HFFc6 (cell line): ENCODE measurements around the gene MCRS1. TPM values are rescaled to one million over a fixed set of nuclear protein-coding genes. Genes with fewer than 3 reads are reported as not detected.

ENCODE experiments used
- DNase-seq: peaks from one replicate; pipeline ENCODE4 v3.0.0-alpha.2; 2018
- H3K27ac Mint-ChIP-seq: 2 replicates; pipeline ENCODE4 v1.8.0; 2020; ENCODE audit warnings: mild to moderate bottlenecking, mixed read lengths
- H3K27me3 Mint-ChIP-seq: 2 replicates; pipeline ENCODE4 v1.8.0; 2021; ENCODE audit warnings: mild to moderate bottlenecking, moderate library complexity, mixed read lengths; ENCODE audit not compliant: insufficient read depth
- H3K36me3 Mint-ChIP-seq: 2 replicates; pipeline ENCODE4 v1.8.0; 2021; ENCODE audit warnings: low read depth, mixed read lengths
- H3K4me1 Mint-ChIP-seq: 2 replicates; pipeline ENCODE4 v1.8.0; 2020; ENCODE audit warnings: low read depth, mixed read lengths
- H3K4me3 Mint-ChIP-seq: 2 replicates; pipeline ENCODE4 v1.8.0; 2020; ENCODE audit warnings: mild to moderate bottlenecking, moderate library complexity, mixed read lengths
- H3K9me3 Mint-ChIP-seq: 2 replicates; pipeline ENCODE4 v1.8.0; 2020; ENCODE audit warnings: mild to moderate bottlenecking, mixed read lengths
- total RNA-seq, 6 experiments: library from RNA; stranded (reverse); fragmentation: NEBNext Ultra II Directional; extraction: Animal tissue kit (Norgen Biotek cat#: 25700); gene quantifications; 2 replicates in 1 of 6; 3 replicates in 5 of 6; pipeline ENCODE4 v1.2.3, GENCODE V29; 2021
- TF ChIP-seq, protein P1 (sequence below): fragments of 200-600 bp; sonication (generic); IDR thresholded peaks from 2 replicates; pipeline ENCODE4 v1.5.0; 2021; ENCODE audit warnings: antibody characterized with exemption, mild to moderate bottlenecking

MCRS1 gene
- total RNA-seq, 6 experiments from 2014 or later, result 46.2 to 59.8 (median 55.4) TPM

DNA sequence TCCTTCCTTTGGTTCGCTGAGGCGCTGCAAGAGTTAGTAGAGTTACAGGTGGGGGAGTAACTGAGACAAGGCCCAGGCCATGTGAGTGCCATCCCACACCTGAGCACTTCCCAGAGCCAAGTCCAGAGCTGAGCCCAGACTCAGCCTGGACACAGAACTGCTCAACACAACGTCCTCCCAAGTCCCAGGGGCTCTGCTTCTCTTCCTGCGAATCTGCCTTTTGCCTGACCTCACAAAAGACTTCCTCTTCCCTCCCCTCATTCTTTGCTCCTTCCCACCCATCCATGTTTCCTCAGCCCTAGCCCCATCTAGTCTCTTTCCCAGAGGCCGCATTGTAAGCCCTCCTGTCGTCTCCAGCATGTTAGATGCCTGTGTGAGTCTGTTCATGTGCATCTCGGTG, 16.6 kb upstream of the MCRS1 start:
- peaks cover 14% of the 10 kb centered on the region for H3K4me1 Mint-ChIP-seq
- TF ChIP-seq, protein P1, sequence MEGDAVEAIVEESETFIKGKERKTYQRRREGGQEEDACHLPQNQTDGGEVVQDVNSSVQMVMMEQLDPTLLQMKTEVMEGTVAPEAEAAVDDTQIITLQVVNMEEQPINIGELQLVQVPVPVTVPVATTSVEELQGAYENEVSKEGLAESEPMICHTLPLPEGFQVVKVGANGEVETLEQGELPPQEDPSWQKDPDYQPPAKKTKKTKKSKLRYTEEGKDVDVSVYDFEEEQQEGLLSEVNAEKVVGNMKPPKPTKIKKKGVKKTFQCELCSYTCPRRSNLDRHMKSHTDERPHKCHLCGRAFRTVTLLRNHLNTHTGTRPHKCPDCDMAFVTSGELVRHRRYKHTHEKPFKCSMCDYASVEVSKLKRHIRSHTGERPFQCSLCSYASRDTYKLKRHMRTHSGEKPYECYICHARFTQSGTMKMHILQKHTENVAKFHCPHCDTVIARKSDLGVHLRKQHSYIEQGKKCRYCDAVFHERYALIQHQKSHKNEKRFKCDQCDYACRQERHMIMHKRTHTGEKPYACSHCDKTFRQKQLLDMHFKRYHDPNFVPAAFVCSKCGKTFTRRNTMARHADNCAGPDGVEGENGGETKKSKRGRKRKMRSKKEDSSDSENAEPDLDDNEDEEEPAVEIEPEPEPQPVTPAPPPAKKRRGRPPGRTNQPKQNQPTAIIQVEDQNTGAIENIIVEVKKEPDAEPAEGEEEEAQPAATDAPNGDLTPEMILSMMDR, result no peak
- no peak overlapping the region for H3K4me3 Mint-ChIP-seq
- H3K9me3 Mint-ChIP-seq, result no peaks in the 10 kb centered on the region
- 0 out of 2 replicates have a peak, but pooled peaks cover 5% of the 10 kb centered on the region for H3K36me3 Mint-ChIP-seq
- no peak for DNase-seq
- H3K27ac Mint-ChIP-seq, result no peak overlapping the region
- no peaks in the 10 kb centered on the region for H3K27me3 Mint-ChIP-seq

DNA sequence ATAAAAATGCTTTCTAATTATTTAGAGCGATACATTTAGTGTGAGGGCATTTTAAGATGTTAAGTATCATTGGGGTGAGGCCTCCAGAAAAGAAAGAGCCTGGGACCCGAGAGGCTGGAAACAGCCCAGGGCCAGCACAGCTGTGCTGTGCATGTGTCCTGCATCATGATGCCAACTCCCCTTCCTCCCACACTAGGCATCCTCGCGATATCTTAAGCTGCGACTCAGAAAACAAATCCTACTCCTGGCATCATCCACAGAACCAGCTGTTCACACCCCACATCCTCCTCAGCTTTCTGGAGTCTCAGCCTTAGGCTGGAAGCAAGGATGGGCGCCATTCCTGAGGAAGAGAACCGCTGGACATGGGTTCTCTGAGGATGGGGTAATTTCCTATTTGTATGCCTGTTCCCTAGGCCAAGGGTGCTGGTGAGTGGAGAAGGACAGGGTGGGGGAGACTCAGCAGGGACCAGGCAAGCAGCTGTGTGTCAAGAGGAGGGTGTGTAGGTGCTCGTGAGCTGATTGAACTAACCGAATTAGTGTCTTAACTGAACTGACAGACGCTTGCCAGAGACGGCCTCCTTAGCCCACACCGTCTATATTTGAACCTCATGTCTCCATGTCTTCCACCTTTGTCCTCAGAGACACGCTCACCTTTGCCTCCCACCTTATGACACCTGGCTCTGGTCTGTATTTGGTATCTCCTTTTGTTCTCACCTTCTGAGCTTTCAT, 15.6 kb upstream of the MCRS1 start:
- Mint-ChIP-seq H3K27ac (no peak overlapping the region), H3K4me3 (no peak overlapping the region), H3K27me3 (no peaks in the 10 kb centered on the region), H3K9me3 (no peaks in the 10 kb centered on the region), H3K4me1 (peaks cover 14% of the 10 kb centered on the region), H3K36me3 (no peaks in the 10 kb centered on the region)
- TF ChIP-seq, protein P1, result no peak
- DNase-seq, result no peak

DNA sequence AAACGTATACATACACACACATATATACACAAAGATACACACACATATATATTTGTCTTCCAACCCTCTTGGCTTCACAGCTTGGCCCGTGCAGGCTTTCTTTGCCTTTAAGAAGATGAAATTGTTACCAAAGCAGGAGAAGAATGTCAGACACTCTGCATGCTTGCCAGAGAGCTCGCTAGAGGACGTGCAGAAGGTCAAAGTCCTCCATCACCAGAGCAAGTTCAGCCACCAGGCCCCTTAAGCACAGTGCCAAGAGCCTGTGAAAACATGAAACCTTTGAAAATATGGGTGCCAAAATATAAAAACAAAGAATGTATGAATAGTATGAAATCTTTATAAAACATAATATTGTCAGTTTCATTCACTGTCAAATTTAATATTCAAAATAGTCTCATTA, 14.9 kb upstream of the MCRS1 start:
- Mint-ChIP-seq H3K4me3 (no peak overlapping the region), H3K4me1 (peaks cover 14% of the 10 kb centered on the region), H3K27me3 (no peaks in the 10 kb centered on the region), H3K36me3 (no peaks in the 10 kb centered on the region), H3K27ac (no peak overlapping the region), H3K9me3 (no peaks in the 10 kb centered on the region)
- DNase-seq, result no peak
- TF ChIP-seq, protein P1, result no peak

DNA sequence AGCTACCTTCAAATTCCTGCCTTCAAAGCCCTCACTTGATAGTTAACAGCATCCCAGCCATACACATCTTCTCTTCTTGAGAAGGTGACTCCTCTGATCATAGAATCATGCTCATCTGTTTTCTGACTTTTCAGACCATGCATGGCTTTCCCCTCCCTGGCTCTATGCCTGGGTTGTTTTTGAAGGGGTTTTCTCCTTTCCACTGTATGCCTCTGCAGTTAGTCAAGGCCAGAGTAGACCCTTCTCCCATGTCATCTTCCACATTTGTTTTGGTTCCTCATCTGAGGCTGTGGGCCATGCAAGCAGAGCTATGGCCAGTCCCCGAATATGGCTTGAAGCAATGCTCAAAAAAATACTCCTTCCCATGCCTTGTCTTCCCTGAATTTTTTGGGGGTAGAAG, 14.3 kb upstream of the MCRS1 start:
- DNase-seq, result no peak
- Mint-ChIP-seq H3K4me3 (no peak overlapping the region), H3K36me3 (no peaks in the 10 kb centered on the region), H3K9me3 (no peaks in the 10 kb centered on the region), H3K27ac (no peak overlapping the region), H3K4me1 (peaks cover 14% of the 10 kb centered on the region), H3K27me3 (no peaks in the 10 kb centered on the region)
- TF ChIP-seq, protein P1, result no peak

DNA sequence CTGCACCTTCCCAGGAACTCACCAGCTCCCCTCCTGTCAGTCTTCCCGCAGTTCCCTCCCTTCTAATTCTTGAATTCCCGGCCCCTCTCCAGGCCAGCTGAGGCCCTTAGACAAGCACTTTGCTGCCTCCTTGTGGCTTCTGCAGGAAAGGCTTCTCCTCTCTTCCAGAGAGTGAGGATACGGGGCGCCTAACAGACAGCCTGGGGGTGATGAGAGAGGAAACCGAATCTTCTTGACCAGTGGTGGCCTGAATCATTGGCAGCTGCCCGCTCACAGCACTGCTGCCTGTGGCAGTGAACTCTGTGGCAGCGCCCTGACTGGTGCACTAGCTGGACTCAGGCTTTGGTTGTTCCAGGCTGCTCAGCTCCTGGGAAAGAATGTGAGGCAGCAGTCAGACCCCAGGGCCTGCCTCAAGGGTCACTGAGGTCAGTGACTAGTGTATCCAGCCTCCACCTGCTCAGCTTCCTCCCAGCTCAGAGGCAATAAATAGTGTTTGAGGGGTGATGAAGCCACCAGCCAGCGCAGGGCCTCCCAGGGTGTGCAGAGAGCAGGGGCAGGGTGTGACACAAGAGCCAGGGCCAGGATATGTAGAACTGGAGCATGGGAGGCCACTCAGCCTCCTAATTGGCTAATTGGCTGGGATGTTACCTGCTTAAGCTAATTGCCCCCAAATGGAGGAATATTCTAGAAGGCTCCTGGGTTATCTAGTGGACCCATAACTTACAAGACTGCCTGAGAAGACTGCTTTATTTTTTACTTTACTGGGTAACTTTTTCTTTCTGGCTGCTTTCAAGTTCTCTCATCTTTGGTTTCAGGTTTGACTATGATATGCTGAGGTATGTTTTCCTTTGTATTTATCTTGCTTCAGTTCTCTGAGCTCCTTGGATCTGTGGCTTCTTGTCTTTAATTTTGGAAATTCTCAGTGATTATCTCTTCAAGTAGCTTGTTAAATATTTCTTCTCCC, 12.9 kb upstream of the MCRS1 start:
- peak; percentile 80 for DNase-seq
- H3K27ac Mint-ChIP-seq, result no peak overlapping the region
- TF ChIP-seq, protein P1, result peak; percentile 85
- no peaks in the 10 kb centered on the region for H3K27me3 Mint-ChIP-seq
- no peaks in the 10 kb centered on the region for H3K9me3 Mint-ChIP-seq
- peaks cover 14% of the 10 kb centered on the region for H3K4me1 Mint-ChIP-seq
- H3K36me3 Mint-ChIP-seq, result no peaks in the 10 kb centered on the region
- no peak overlapping the region for H3K4me3 Mint-ChIP-seq
